Neural progenitor cell (in vitro differentiated cells): Measurements from ENCODE around the gene NR2C2AP. TPM values are rescaled to one million over a fixed set of nuclear protein-coding genes. Genes with fewer than 3 reads are reported as not detected.
"Not testable (repeated sequence)": the region's sequence is repeated elsewhere in the genome, so short reads cannot be mapped to it uniquely, and the experiment has no call there.

Source experiments
- DNase-seq: peaks from one replicate; pipeline ENCODE4 v3.0.0-alpha.2; 2016; ENCODE audit warnings: low spot score
- H2AFZ ChIP-seq: fragments of 200-600 bp; sonication (generic); replicated peaks from 2 replicates; pipeline ENCODE4 v1.6.1; 2016; ENCODE audit warnings: antibody characterized with exemption
- H3F3A ChIP-seq: fragments of 200-600 bp; sonication (generic); 2 replicates; pipeline ENCODE4 v1.6.1; 2016; ENCODE audit warnings: antibody characterized with exemption, low read depth
- H3K27ac ChIP-seq: fragments of 200-600 bp; sonication (generic); 2 replicates; pipeline ENCODE4 v1.5.1; 2016; ENCODE audit warnings: mild to moderate bottlenecking
- H3K27me3 ChIP-seq: fragments of 200-600 bp; sonication (generic); 2 replicates; pipeline ENCODE4 v1.6.1; 2016; ENCODE audit warnings: mild to moderate bottlenecking, moderate library complexity
- H3K36me3 ChIP-seq: fragments of 200-600 bp; sonication (generic); 2 replicates; pipeline ENCODE4 v1.5.1; 2016
- H3K4me1 ChIP-seq: fragments of 200-600 bp; sonication (generic); 2 replicates; pipeline ENCODE4 v1.6.1; 2016; ENCODE audit warnings: mixed run types
- H3K4me2 ChIP-seq: fragments of 200-600 bp; sonication (generic); 2 replicates; pipeline ENCODE4 v1.6.1; 2016
- H3K4me3 ChIP-seq: fragments of 200-600 bp; sonication (generic); 2 replicates; pipeline ENCODE4 v1.5.1; 2016
- H3K79me2 ChIP-seq: fragments of 200-600 bp; sonication (generic); 2 replicates; pipeline ENCODE4 v1.6.1; 2016; ENCODE audit warnings: low read depth
- H3K9ac ChIP-seq: fragments of 200-600 bp; sonication (generic); 2 replicates; pipeline ENCODE4 v1.6.1; 2016
- H3K9me3 ChIP-seq: fragments of 200-600 bp; sonication (generic); 2 replicates; pipeline ENCODE4 v1.5.1; 2016; ENCODE audit warnings: low read depth
- H4K20me1 ChIP-seq: fragments of 200-600 bp; sonication (generic); 2 replicates; pipeline ENCODE4 v1.6.1; 2016; ENCODE audit warnings: low read depth
- H3K27ac Mint-ChIP-seq: 3 replicates; pipeline ENCODE4 v1.8.0; 2021; ENCODE audit warnings: mixed read lengths
- H3K27me3 Mint-ChIP-seq: 2 replicates; pipeline ENCODE4 v1.8.0; 2022; ENCODE audit warnings: low read depth, mild to moderate bottlenecking, inconsistent platforms, moderate library complexity, mixed read lengths; ENCODE audit not compliant: insufficient read depth
- H3K36me3 Mint-ChIP-seq: 3 replicates; pipeline ENCODE4 v1.8.0; 2021; ENCODE audit warnings: mixed read lengths
- H3K4me1 Mint-ChIP-seq: 3 replicates; pipeline ENCODE4 v1.8.0; 2021; ENCODE audit warnings: mixed read lengths
- H3K4me3 Mint-ChIP-seq: 3 replicates; pipeline ENCODE4 v1.8.0; 2021; ENCODE audit warnings: mild to moderate bottlenecking, moderate library complexity, mixed read lengths
- H3K9me3 Mint-ChIP-seq: 3 replicates; pipeline ENCODE4 v1.8.0; 2020; ENCODE audit warnings: mixed read lengths
- EZH2 ChIP-seq: fragments of 200-600 bp; sonication (generic); IDR thresholded peaks from 2 replicates; pipeline ENCODE4 v1.6.1; 2017; ENCODE audit warnings: antibody characterized with exemption, mild to moderate bottlenecking, moderate library complexity
- EZH2phosphoT487 ChIP-seq: fragments of 200-600 bp; sonication (generic); IDR thresholded peaks from 2 replicates; pipeline ENCODE4 v1.6.1; 2017; ENCODE audit warnings: antibody characterized with exemption
- total RNA-seq: library from RNA; depleted of rRNA; stranded (reverse); fragments of >200 nt; gene quantifications from 2 replicates; pipeline ENCODE4 v1.2.3, GENCODE V29; 2015; ENCODE audit warnings: low replicate concordance
- TF ChIP-seq, protein P1 (sequence below): fragments of 200-600 bp; sonication (generic); IDR thresholded peaks from 2 replicates; pipeline ENCODE4 v1.5.1; 2017; ENCODE audit warnings: antibody characterized with exemption, mild to moderate bottlenecking

The NR2C2AP gene
- total RNA-seq, 1 donor from 2014 or later, result 7.6 TPM

GRCh38 chr19:19176950-19177349 lies 26.3 kb downstream of the NR2C2AP start:
- Histone ChIP-seq H4K20me1 (peaks cover 9% of the 10 kb centered on the region), H3K79me2 (no peaks in the 10 kb centered on the region), H3K4me3 (no peak overlapping the region), H3K36me3 (no peaks in the 10 kb centered on the region), H3K4me2 (no peak overlapping the region), H3K27ac (no peak overlapping the region), H3K4me1 (no peaks in the 10 kb centered on the region), H3F3A (no peaks in the 10 kb centered on the region), H3K27me3 (peaks cover 1% of the 10 kb centered on the region), H2AFZ (no peak overlapping the region), H3K9ac (no peak overlapping the region), H3K9me3 (no peaks in the 10 kb centered on the region)
- H3K36me3 Mint-ChIP-seq, result no peaks in the 10 kb centered on the region
- no peaks in the 10 kb centered on the region for H3K9me3 Mint-ChIP-seq
- TF ChIP-seq EZH2, result no peak
- TF ChIP-seq EZH2phosphoT487, result no peak
- TF ChIP-seq, protein P1, sequence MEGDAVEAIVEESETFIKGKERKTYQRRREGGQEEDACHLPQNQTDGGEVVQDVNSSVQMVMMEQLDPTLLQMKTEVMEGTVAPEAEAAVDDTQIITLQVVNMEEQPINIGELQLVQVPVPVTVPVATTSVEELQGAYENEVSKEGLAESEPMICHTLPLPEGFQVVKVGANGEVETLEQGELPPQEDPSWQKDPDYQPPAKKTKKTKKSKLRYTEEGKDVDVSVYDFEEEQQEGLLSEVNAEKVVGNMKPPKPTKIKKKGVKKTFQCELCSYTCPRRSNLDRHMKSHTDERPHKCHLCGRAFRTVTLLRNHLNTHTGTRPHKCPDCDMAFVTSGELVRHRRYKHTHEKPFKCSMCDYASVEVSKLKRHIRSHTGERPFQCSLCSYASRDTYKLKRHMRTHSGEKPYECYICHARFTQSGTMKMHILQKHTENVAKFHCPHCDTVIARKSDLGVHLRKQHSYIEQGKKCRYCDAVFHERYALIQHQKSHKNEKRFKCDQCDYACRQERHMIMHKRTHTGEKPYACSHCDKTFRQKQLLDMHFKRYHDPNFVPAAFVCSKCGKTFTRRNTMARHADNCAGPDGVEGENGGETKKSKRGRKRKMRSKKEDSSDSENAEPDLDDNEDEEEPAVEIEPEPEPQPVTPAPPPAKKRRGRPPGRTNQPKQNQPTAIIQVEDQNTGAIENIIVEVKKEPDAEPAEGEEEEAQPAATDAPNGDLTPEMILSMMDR, result no peak
- no peak overlapping the region for H3K4me3 Mint-ChIP-seq
- H3K27me3 Mint-ChIP-seq, result peaks cover 5% of the 10 kb centered on the region
- no peaks in the 10 kb centered on the region for H3K4me1 Mint-ChIP-seq
- H3K27ac Mint-ChIP-seq, result no peak overlapping the region
- no peak for DNase-seq

GRCh38 chr19:19173243-19173642 lies 30.0 kb downstream of the NR2C2AP start:
- DNase-seq, result not testable (repeated sequence)

GRCh38 chr19:19171821-19172532 lies 31.2 kb downstream of the NR2C2AP start:
- Histone ChIP-seq H3K36me3 (no peaks in the 10 kb centered on the region), H3K79me2 (no peaks in the 10 kb centered on the region), H3K9me3 (no peaks in the 10 kb centered on the region), H3K4me2 (no peak overlapping the region), H3K4me3 (no peak overlapping the region), H4K20me1 (peaks cover 33% of the 10 kb centered on the region), H3K27me3 (peaks cover 39% of the 10 kb centered on the region), H2AFZ (no peak overlapping the region), H3K4me1 (no peaks in the 10 kb centered on the region), H3F3A (peaks cover 15% of the 10 kb centered on the region), H3K27ac (no peak overlapping the region), H3K9ac (no peak overlapping the region)
- H3K4me3 Mint-ChIP-seq, result no peak overlapping the region
- DNase-seq, result no peak
- TF ChIP-seq, protein P1, result no peak
- peaks cover 16% of the 10 kb centered on the region for H3K27me3 Mint-ChIP-seq
- H3K36me3 Mint-ChIP-seq, result no peaks in the 10 kb centered on the region
- H3K27ac Mint-ChIP-seq, result no peak overlapping the region
- no peaks in the 10 kb centered on the region for H3K9me3 Mint-ChIP-seq
- peaks cover 12% of the 10 kb centered on the region for H3K4me1 Mint-ChIP-seq

More at GRCh38 chr19:19173243-19173642, 30.0 kb downstream of the NR2C2AP start:
- not testable (repeated sequence) for H3K4me2 ChIP-seq, H3K36me3 Mint-ChIP-seq, H3K9me3 Mint-ChIP-seq, H2AFZ ChIP-seq, H3K4me3 Mint-ChIP-seq, H3K4me3 ChIP-seq, H3K9me3 ChIP-seq, H3K9ac ChIP-seq, H3K36me3 ChIP-seq, H3K79me2 ChIP-seq, H3K27ac ChIP-seq, H3K27ac Mint-ChIP-seq, H3K4me1 ChIP-seq
- Histone ChIP-seq H4K20me1 (peaks cover 33% of the 10 kb centered on the region), H3K27me3 (peaks cover 38% of the 10 kb centered on the region), H3F3A (peaks cover 15% of the 10 kb centered on the region)
- H3K4me1 Mint-ChIP-seq, result peaks cover 12% of the 10 kb centered on the region
- H3K27me3 Mint-ChIP-seq, result peaks cover 15% of the 10 kb centered on the region

GRCh38 chr19:19170873-19171672 lies 32.1 kb downstream of the NR2C2AP start:
- H3K36me3 ChIP-seq, result no peaks in the 10 kb centered on the region
- H3F3A ChIP-seq, result peaks cover 15% of the 10 kb centered on the region
- H3K9me3 Mint-ChIP-seq, result no peaks in the 10 kb centered on the region
- peaks cover 33% of the 10 kb centered on the region for H4K20me1 ChIP-seq
- no peak overlapping the region for H3K4me3 ChIP-seq
- H3K27ac ChIP-seq, result no peak overlapping the region
- H3K4me2 ChIP-seq, result no peak overlapping the region
- no peak overlapping the region for H3K27ac Mint-ChIP-seq
- H3K27me3 Mint-ChIP-seq, result peaks cover 16% of the 10 kb centered on the region
- peaks cover 39% of the 10 kb centered on the region for H3K27me3 ChIP-seq
- H3K9me3 ChIP-seq, result no peaks in the 10 kb centered on the region
- no peak overlapping the region for H2AFZ ChIP-seq
- no peaks in the 10 kb centered on the region for H3K36me3 Mint-ChIP-seq
- H3K4me3 Mint-ChIP-seq, result peak overlapping the region; percentile 62
- TF ChIP-seq EZH2 (no peak), EZH2phosphoT487 (no peak)
- TF ChIP-seq, protein P1, result no peak
- H3K79me2 ChIP-seq, result no peaks in the 10 kb centered on the region
- H3K4me1 Mint-ChIP-seq, result peaks cover 12% of the 10 kb centered on the region
- no peak overlapping the region for H3K9ac ChIP-seq
- no peak for DNase-seq
- H3K4me1 ChIP-seq, result no peaks in the 10 kb centered on the region
